ENCODE data around the gene TMEM200C. TPM values are rescaled to one million over a fixed set of nuclear protein-coding genes. Genes with fewer than 3 reads are reported as not detected.

TMEM200C gene
- total and polyA plus RNA-seq, 2 donors (not counting 3 experiments of a cell fraction or from before 2014, with no cell fraction given) = 0.07 TPM; not detected in 1

DNA sequence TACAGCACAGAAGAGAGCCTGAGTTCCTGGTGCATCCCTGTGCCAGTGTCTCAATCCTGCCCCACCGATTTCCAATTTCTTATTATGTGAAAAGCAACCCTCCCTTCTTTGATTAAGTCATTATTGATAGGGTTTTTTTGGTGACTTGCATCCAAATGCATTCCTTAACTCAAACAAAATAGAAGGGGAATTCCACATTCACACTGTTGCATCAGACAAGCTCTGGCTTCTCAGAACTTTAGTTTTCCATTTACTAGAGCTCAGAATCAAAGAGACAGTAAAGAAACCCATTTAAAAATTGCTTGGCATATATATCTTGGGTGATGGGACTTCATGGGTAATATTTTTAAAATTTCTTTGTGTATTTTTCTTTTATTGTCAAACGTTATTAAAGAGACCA lies 13.8 kb upstream of the TMEM200C start:
- no peak overlapping the region for H3K4me2 ChIP-seq (ENCODE audit: insufficient read depth, low read length)
- H3K9me3 ChIP-seq (replicated peaks; ENCODE audit: control insufficient read depth, insufficient read depth, low read length) = no peaks in the 10 kb centered on the region
- DNase-seq (ENCODE audit: low read depth, low spot score) = no peak
- FAIRE-seq = no peak
- no TSS peak for BruUV-seq (replicated peaks)
- H3K79me2 ChIP-seq (ENCODE audit: control insufficient read depth, insufficient read depth, low read length) = no peaks in the 10 kb centered on the region
- no peaks in the 10 kb centered on the region for H3K4me1 ChIP-seq (ENCODE audit: control insufficient read depth, extremely low read depth, insufficient read depth, low read length)
- H3K36me3 ChIP-seq (ENCODE audit: control insufficient read depth in 2 of 2, extremely low read depth in 1 of 2, insufficient read depth in 2 of 2, low read length in 2 of 2) = no peaks in the 10 kb centered on the region
- dilution Hi-C loops (cut with MboI; ENCODE audit: extremely low pct_ligation_motif_present, low sequenced_read_pairs) (no loop called here), intact Hi-C loops (cut with micrococcal nuclease) (no loop called here)
- TF ChIP-seq POLR2AphosphoS5 (IDR thresholded peaks at IDR 0.05; ENCODE audit: insufficient read depth, low read depth, low read length) (no peak), FOS (IDR thresholded peaks at IDR 0.05; ENCODE audit: borderline replicate concordance, insufficient read depth, low read length) (no peak), JUN (IDR thresholded peaks at IDR 0.05; ENCODE audit: borderline replicate concordance, insufficient read depth, insufficient read length, low read depth) (no peak), GATA2 (IDR thresholded peaks at IDR 0.05; ENCODE audit: insufficient read depth, insufficient read length, low read depth, low read length) (no peak), MYC (IDR thresholded peaks at IDR 0.05; ENCODE audit: low read depth, low read length) (no peak), POLR2A (IDR thresholded peaks at IDR 0.05; ENCODE audit: low read depth, low read length) (no peak), EZH2 (IDR thresholded peaks at IDR 0.05; ENCODE audit: borderline replicate concordance, low read depth, low read length, severe bottlenecking) (no peak)
- TF ChIP-seq, protein P1, sequence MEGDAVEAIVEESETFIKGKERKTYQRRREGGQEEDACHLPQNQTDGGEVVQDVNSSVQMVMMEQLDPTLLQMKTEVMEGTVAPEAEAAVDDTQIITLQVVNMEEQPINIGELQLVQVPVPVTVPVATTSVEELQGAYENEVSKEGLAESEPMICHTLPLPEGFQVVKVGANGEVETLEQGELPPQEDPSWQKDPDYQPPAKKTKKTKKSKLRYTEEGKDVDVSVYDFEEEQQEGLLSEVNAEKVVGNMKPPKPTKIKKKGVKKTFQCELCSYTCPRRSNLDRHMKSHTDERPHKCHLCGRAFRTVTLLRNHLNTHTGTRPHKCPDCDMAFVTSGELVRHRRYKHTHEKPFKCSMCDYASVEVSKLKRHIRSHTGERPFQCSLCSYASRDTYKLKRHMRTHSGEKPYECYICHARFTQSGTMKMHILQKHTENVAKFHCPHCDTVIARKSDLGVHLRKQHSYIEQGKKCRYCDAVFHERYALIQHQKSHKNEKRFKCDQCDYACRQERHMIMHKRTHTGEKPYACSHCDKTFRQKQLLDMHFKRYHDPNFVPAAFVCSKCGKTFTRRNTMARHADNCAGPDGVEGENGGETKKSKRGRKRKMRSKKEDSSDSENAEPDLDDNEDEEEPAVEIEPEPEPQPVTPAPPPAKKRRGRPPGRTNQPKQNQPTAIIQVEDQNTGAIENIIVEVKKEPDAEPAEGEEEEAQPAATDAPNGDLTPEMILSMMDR (IDR thresholded peaks at IDR 0.05; ENCODE audit: extremely low read depth in 1 of 2, insufficient read depth in 1 of 2, low read depth in 1 of 2, low read length in 2 of 2) = no peak
- no peaks in the 10 kb centered on the region for H4K20me1 ChIP-seq (replicated peaks; ENCODE audit: control insufficient read depth, extremely low read depth, insufficient read depth, low read length)
- no peak overlapping the region for H2AFZ ChIP-seq (ENCODE audit: low read depth, low read length)
- no peak overlapping the region for H3K27ac ChIP-seq (ENCODE audit: insufficient read depth, low read depth, low read length)
- H3K4me3 ChIP-seq (replicated peaks in 1 of 3; ENCODE audit: insufficient read depth in 1 of 3, low read depth in 1 of 3, low read length in 3 of 3) = no peak overlapping the region
- no peaks in the 10 kb centered on the region for H3K27me3 ChIP-seq (ENCODE audit: control insufficient read depth in 2 of 2, insufficient read depth in 2 of 2, low read length in 2 of 2)
- ChIA-PET CTCF (interaction anchor here (0.6 to 1.2 kb wide), 2 partner anchors 18 to 21 kb away, joined by 3 to 4 read pairs; no protein-coding TSS in a partner anchor), POLR2A (no interaction called here)
- H3K9ac ChIP-seq (replicated peaks; ENCODE audit: extremely low read depth, insufficient read depth, low read length) = no peak overlapping the region
- no peaks in the 10 kb centered on the region for H3K9me1 ChIP-seq (replicated peaks; ENCODE audit: control insufficient read depth, extremely low read depth, insufficient read depth, low read length)
